HCT116 (cell line): ENCODE data around the gene PGA5. TPM values are rescaled to one million over a fixed set of nuclear protein-coding genes. Genes with fewer than 3 reads are reported as not detected.

Source experiments
- ATAC-seq: fragments of 200-7000 bp; cut with Tn5 transposase; 2 replicates; pipeline ENCODE4 v1.9.1; 2020; ENCODE audit warnings: mild to moderate bottlenecking, moderate library complexity
- BruUV-seq: library from RNA; stranded (reverse); fragments of 400-500 nt; replicated peaks from 2 replicates; lab custom pipeline; 2021; lab: Mats Ljungman, UMichigan
- CTCF ChIA-PET: fragments of 300-600 bp; sonication (Branson Sonifier 250); formaldehyde crosslinking; loops from one replicate; lab custom pipeline; 2021; ENCODE audit warnings: antibody characterized with exemption; lab: Charles Lee
- POLR2A ChIA-PET: fragments of 300-600, 350-600 bp; sonication (Branson Sonifier 250); formaldehyde crosslinking; loops from one replicate; lab custom pipeline; 2021; ENCODE audit warnings: antibody characterized with exemption; lab: Charles Lee
- RAD21 ChIA-PET, 2 experiments: fragments of 300-600 bp; sonication (Branson Sonifier 250); formaldehyde crosslinking; loops; one replicate each; lab custom pipeline; 2023; ENCODE audit warnings: low total read pairs in 2 of 2; ENCODE audit not compliant: uncharacterized antibody in 2 of 2, unreplicated experiment in 2 of 2, low non-redundant PET in 1 of 2; lab: Charles Lee
- DNase-seq: peaks from one replicate; pipeline ENCODE4 v3.0.0-alpha.2; 2010; ENCODE audit warnings: low read depth, low spot score
- H2AFZ ChIP-seq: fragments of 200-600 bp; shearing (Covaris generic), sonication (generic); 2 replicates; pipeline ENCODE4 v1.6.1; 2017; ENCODE audit warnings: low read depth, mixed run types, mixed read lengths, antibody characterized with exemption, low read length; ENCODE audit not compliant: poor library complexity, severe bottlenecking
- H3K27ac ChIP-seq: 2 replicates; pipeline ENCODE4 v1.5.1; 2012; ENCODE audit warnings: low read depth, low read length
- H3K27me3 ChIP-seq: fragments of 200-600 bp; sonication (generic); 2 replicates; pipeline ENCODE4 v1.6.1; 2016; ENCODE audit warnings: mixed run types, low read length, mixed read lengths; ENCODE audit not compliant: insufficient read depth
- H3K36me3 ChIP-seq, 2 experiments: fragments of 200-500 bp in 1 of 2; fragments of 200-600 bp in 1 of 2; sonication (Bioruptor generic) in 1 of 2; sonication (generic) in 1 of 2; 2 replicates each; pipeline versions ENCODE4 v1.5.1 to v1.6.1; 2014 to 2016; ENCODE audit warnings: low read length in 2 of 2, inconsistent platforms in 1 of 2, mixed read lengths in 1 of 2, mixed run types in 1 of 2; ENCODE audit not compliant: insufficient read depth in 2 of 2, control insufficient read depth in 1 of 2
- H3K4me1 ChIP-seq, 2 experiments: fragments of 200-600 bp in 1 of 2; sonication (generic) in 1 of 2; 2 replicates each; pipeline versions ENCODE4 v1.5.1 to v1.6.1; 2012 to 2017; ENCODE audit warnings: low read length in 2 of 2, inconsistent platforms in 1 of 2, mild to moderate bottlenecking in 1 of 2, mixed read lengths in 1 of 2, mixed run types in 1 of 2, moderate library complexity in 1 of 2; ENCODE audit not compliant: insufficient read depth in 2 of 2, control insufficient read depth in 1 of 2
- H3K4me2 ChIP-seq: fragments of 200-600 bp; sonication (generic); 2 replicates; pipeline ENCODE4 v1.6.1; 2017; ENCODE audit warnings: mixed run types, low read length, mixed read lengths
- H3K4me3 ChIP-seq, 2 experiments: fragments of 200-600 bp in 1 of 2; sonication (generic) in 1 of 2; replicated peaks in 1 of 2; 2 replicates each; pipeline ENCODE4 v1.5.1; 2011 to 2016; ENCODE audit warnings: low read length in 2 of 2, control low read depth in 1 of 2, low read depth in 1 of 2, mild to moderate bottlenecking in 1 of 2, mixed read lengths in 1 of 2, mixed run types in 1 of 2
- H3K79me2 ChIP-seq: fragments of 200-600 bp; sonication (generic); 2 replicates; pipeline ENCODE4 v1.6.1; 2017; ENCODE audit warnings: mild to moderate bottlenecking, mixed run types, low read length, moderate library complexity, mixed read lengths; ENCODE audit not compliant: insufficient read depth
- H3K9ac ChIP-seq: fragments of 200-600 bp; sonication (generic); 2 replicates; pipeline ENCODE4 v1.6.1; 2016; ENCODE audit warnings: low read length, mixed read lengths
- H3K9me2 ChIP-seq: fragments of 200-600 bp; sonication (generic), shearing (Covaris generic); 2 replicates; pipeline ENCODE4 v1.6.1; 2017; ENCODE audit warnings: mixed run types, mild to moderate bottlenecking, moderate library complexity; ENCODE audit not compliant: insufficient read depth
- H3K9me3 ChIP-seq, 2 experiments: fragments of 200-500 bp in 1 of 2; fragments of 200-600 bp in 1 of 2; sonication (Bioruptor generic) in 1 of 2; sonication (generic) in 1 of 2; 2 replicates each; pipeline ENCODE4 v1.6.1; 2014 to 2017; ENCODE audit warnings: low read length in 2 of 2, mixed read lengths in 2 of 2, inconsistent platforms in 1 of 2, low read depth in 1 of 2, mild to moderate bottlenecking in 1 of 2, mixed run types in 1 of 2, moderate library complexity in 1 of 2; ENCODE audit not compliant: control insufficient read depth in 1 of 2, insufficient read depth in 1 of 2
- H4K20me1 ChIP-seq: fragments of 200-600 bp; sonication (generic), shearing (Covaris generic); 2 replicates; pipeline ENCODE4 v1.6.1; 2017; ENCODE audit warnings: mixed run types, mild to moderate bottlenecking, moderate library complexity; ENCODE audit not compliant: insufficient read depth
- POLR2A ChIP-seq: IDR thresholded peaks from 2 replicates; pipeline ENCODE4 v1.7.0; 2011; ENCODE audit warnings: borderline replicate concordance; ENCODE audit not compliant: insufficient read depth, insufficient read length; ENCODE audit errors: extremely low read depth
- ZBTB33 ChIP-seq: IDR thresholded peaks from 2 replicates; pipeline ENCODE4 v1.6.1; 2011; ENCODE audit warnings: mild to moderate bottlenecking, low read length, moderate library complexity; ENCODE audit not compliant: insufficient replicate concordance; ENCODE audit errors: extremely low read depth
- intact Hi-C: fragments of 100-400 bp; cut with micrococcal nuclease; formaldehyde crosslinking; loops from 2 replicates; pipeline ENCODE4 v1.10.0; 2022
- total RNA-seq: library from RNA; stranded (reverse); gene quantifications from one replicate; pipeline ENCODE4 v1.2.1, GENCODE V29; 2021; ENCODE audit not compliant: unreplicated experiment
- TF ChIP-seq, protein P1 (sequence below), 3 experiments: fragments of 200-600 bp in 1 of 3; sonication (generic) in 1 of 3; IDR thresholded peaks in 2 of 3; conservative IDR thresholded peaks in 1 of 3; 2 replicates each; pipeline ENCODE4 v1.5.1; 2012 to 2017; ENCODE audit warnings: low read depth in 2 of 3, low read length in 2 of 3, antibody characterized with exemption in 1 of 3, borderline replicate concordance in 1 of 3, control low read depth in 1 of 3, mild to moderate bottlenecking in 1 of 3, mixed read lengths in 1 of 3, mixed run types in 1 of 3, moderate library complexity in 1 of 3; ENCODE audit not compliant: insufficient read depth in 1 of 3

Gene PGA5
- total RNA-seq, 1 experiment from 2014 or later, result not detected

GRCh38 chr11:61273178-61274078, 32.5 kb downstream of the PGA5 start:
- Histone ChIP-seq H3K4me2 (no peak overlapping the region), H3K79me2 (no peaks in the 10 kb centered on the region), H3K9me3 (no peaks in the 10 kb centered on the region), H3K9ac (no peak overlapping the region), H3K4me3 (no peak overlapping the region), H3K36me3 (no peaks in the 10 kb centered on the region), H3K27me3 (no peaks in the 10 kb centered on the region), H4K20me1 (no peaks in the 10 kb centered on the region), H3K9me2 (no peaks in the 10 kb centered on the region), H3K4me1 (no peaks in the 10 kb centered on the region), H3K27ac (no peak overlapping the region), H2AFZ (no peak overlapping the region)
- no TSS peak for BruUV-seq
- ATAC-seq, result no peak
- TF ChIP-seq, protein P1, sequence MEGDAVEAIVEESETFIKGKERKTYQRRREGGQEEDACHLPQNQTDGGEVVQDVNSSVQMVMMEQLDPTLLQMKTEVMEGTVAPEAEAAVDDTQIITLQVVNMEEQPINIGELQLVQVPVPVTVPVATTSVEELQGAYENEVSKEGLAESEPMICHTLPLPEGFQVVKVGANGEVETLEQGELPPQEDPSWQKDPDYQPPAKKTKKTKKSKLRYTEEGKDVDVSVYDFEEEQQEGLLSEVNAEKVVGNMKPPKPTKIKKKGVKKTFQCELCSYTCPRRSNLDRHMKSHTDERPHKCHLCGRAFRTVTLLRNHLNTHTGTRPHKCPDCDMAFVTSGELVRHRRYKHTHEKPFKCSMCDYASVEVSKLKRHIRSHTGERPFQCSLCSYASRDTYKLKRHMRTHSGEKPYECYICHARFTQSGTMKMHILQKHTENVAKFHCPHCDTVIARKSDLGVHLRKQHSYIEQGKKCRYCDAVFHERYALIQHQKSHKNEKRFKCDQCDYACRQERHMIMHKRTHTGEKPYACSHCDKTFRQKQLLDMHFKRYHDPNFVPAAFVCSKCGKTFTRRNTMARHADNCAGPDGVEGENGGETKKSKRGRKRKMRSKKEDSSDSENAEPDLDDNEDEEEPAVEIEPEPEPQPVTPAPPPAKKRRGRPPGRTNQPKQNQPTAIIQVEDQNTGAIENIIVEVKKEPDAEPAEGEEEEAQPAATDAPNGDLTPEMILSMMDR (IDR thresholded peaks at IDR 0.05 in 2 of 3, conservative IDR thresholded peaks at IDR 0.05 in 1 of 3; ENCODE audit: borderline replicate concordance in 1 of 3, insufficient read depth in 1 of 3, low read depth in 2 of 3, low read length in 2 of 3), result no peak
- no peak for TF ChIP-seq ZBTB33
- TF ChIP-seq POLR2A, result no peak
- DNase-seq, result no peak
- intact Hi-C loops, result no loop called here
- ChIA-PET CTCF (no interaction called here), POLR2A (no interaction called here), RAD21 (no interaction called here)
